ENCODE results near the gene FIZ1. TPM values are rescaled to one million over a fixed set of nuclear protein-coding genes. Genes with fewer than 3 reads are reported as not detected.

The FIZ1 gene
- total RNA-seq, 1 donor from 2014 or later = 31.7 TPM

DNA sequence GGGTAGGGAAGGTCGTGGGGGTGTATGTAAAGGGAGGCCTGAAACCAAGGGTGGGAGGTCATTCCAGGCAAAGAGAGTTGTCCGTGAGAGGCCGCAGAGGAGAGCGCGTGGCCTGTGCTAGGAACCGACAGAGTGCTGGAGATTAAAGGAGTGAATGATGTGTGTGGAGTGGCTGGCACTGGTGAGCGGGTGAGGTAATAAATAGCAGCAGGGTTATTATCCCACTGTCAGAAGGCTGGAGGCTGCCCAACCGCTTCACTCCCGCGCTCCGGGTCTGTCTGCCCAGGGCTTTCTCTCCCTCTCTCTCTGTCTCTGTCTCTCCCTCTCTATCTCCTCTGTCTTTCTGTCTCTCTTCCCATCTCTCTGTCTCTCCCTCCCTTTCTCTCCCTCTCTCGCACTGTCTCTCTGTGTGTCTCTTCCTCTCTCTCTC is 36.0 kb downstream of the FIZ1 start:
- Mint-ChIP-seq H3K27ac (peak overlapping the region; percentile 88), H3K4me1 (peaks cover 7% of the 10 kb centered on the region), H3K4me3 (no peak overlapping the region), H3K36me3 (no peaks in the 10 kb centered on the region), H3K9me3 (peaks cover 3% of the 10 kb centered on the region), H3K27me3 (ENCODE audit: low read depth) (peaks cover 8% of the 10 kb centered on the region)
- TF ChIP-seq, protein P1, sequence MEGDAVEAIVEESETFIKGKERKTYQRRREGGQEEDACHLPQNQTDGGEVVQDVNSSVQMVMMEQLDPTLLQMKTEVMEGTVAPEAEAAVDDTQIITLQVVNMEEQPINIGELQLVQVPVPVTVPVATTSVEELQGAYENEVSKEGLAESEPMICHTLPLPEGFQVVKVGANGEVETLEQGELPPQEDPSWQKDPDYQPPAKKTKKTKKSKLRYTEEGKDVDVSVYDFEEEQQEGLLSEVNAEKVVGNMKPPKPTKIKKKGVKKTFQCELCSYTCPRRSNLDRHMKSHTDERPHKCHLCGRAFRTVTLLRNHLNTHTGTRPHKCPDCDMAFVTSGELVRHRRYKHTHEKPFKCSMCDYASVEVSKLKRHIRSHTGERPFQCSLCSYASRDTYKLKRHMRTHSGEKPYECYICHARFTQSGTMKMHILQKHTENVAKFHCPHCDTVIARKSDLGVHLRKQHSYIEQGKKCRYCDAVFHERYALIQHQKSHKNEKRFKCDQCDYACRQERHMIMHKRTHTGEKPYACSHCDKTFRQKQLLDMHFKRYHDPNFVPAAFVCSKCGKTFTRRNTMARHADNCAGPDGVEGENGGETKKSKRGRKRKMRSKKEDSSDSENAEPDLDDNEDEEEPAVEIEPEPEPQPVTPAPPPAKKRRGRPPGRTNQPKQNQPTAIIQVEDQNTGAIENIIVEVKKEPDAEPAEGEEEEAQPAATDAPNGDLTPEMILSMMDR (IDR thresholded peaks at IDR 0.05; ENCODE audit: unreplicated experiment) = no peak
- DNase-seq (ENCODE audit: low spot score in 2 of 2, unreplicated experiment in 2 of 2) = no peak

DNA sequence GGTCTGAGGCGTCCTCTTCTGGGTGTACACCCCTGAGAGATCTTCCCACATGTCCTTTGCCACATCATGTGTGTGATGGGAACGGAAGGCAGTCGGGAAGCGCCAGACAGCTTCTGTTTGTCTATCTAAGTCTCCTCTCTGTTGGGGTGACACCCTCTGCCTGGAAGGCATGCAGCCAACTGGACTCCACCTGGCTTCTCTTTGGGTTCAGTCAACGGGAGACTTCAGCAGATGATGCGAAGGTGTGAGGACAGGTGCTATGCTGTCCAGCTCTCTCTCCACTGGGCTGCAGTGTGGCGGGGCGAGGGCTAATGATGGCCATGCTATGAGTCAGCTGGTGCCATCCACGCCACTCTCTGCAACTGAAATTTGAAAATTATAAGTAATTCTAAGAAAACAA is 39.6 kb downstream of the FIZ1 start:
- H3K9me3 Mint-ChIP-seq = peaks cover 3% of the 10 kb centered on the region

GRCh38 chr19:55554741-55555152 is 44.6 kb downstream of the FIZ1 start:
- TF ChIP-seq, protein P1 (IDR thresholded peaks at IDR 0.05; ENCODE audit: unreplicated experiment) = no peak
- no peak for DNase-seq (ENCODE audit: low spot score in 2 of 2, unreplicated experiment in 2 of 2)
- Mint-ChIP-seq H3K9me3 (no peaks in the 10 kb centered on the region), H3K4me1 (peaks cover 25% of the 10 kb centered on the region), H3K27ac (no peak overlapping the region), H3K4me3 (no peak overlapping the region), H3K36me3 (no peaks in the 10 kb centered on the region), H3K27me3 (ENCODE audit: low read depth) (peaks cover 7% of the 10 kb centered on the region)

More for the DNA sequence above, 39.6 kb downstream of the FIZ1 start:
- TF ChIP-seq, protein P1 (IDR thresholded peaks at IDR 0.05; ENCODE audit: unreplicated experiment) = no peak
- H3K36me3 Mint-ChIP-seq = no peaks in the 10 kb centered on the region
- H3K27me3 Mint-ChIP-seq (ENCODE audit: low read depth) = peaks cover 2% of the 10 kb centered on the region
- H3K4me1 Mint-ChIP-seq = peaks cover 7% of the 10 kb centered on the region
- DNase-seq (ENCODE audit: low spot score in 2 of 2, unreplicated experiment in 2 of 2) = no peak
- no peak overlapping the region for H3K4me3 Mint-ChIP-seq
- no peak overlapping the region for H3K27ac Mint-ChIP-seq

- Mint-ChIP-seq H3K4me3 (no peak overlapping the region), H3K4me1 (peaks cover 29% of the 10 kb centered on the region), H3K27ac (no peak overlapping the region), H3K27me3 (ENCODE audit: low read depth) (peaks cover 10% of the 10 kb centered on the region), H3K36me3 (no peaks in the 10 kb centered on the region), H3K9me3 (no peaks in the 10 kb centered on the region)
- TF ChIP-seq, protein P1 (IDR thresholded peaks at IDR 0.05; ENCODE audit: unreplicated experiment) = no peak
- DNase-seq (ENCODE audit: low spot score in 2 of 2, unreplicated experiment in 2 of 2) = no peak
These were observed 45.0 kb downstream of the FIZ1 start for GRCh38 chr19:55554302-55554701.

- H3K27me3 Mint-ChIP-seq (ENCODE audit: low read depth) = peaks cover 10% of the 10 kb centered on the region
- TF ChIP-seq, protein P1 (IDR thresholded peaks at IDR 0.05; ENCODE audit: unreplicated experiment) = no peak
- H3K9me3 Mint-ChIP-seq = no peaks in the 10 kb centered on the region
- no peak for DNase-seq (ENCODE audit: low spot score in 2 of 2, unreplicated experiment in 2 of 2)
- H3K4me3 Mint-ChIP-seq = no peak overlapping the region
- H3K4me1 Mint-ChIP-seq = peaks cover 29% of the 10 kb centered on the region
- H3K36me3 Mint-ChIP-seq = no peaks in the 10 kb centered on the region
- peak overlapping the region; percentile 88 for H3K27ac Mint-ChIP-seq
These were observed 45.8 kb downstream of the FIZ1 start for GRCh38 chr19:55553217-55554182.
